HL-60 (cell line): ENCODE measurements around the gene BACE1-AS.
"Not testable (repeated sequence)": the region's sequence is repeated elsewhere in the genome, so short reads cannot be mapped to it uniquely, and the experiment has no call there.

ENCODE experiments used
- DNase-seq, 2 experiments: peaks; one replicate each; pipeline ENCODE4 v3.0.0-alpha.2; 2010 to 2020; ENCODE audit warnings: low read depth in 1 of 2, low spot score in 1 of 2
- H3K27ac ChIP-seq: fragments of 250-450 bp; sonication (Bioruptor Pico); replicated peaks from 2 replicates; pipeline ENCODE4 v1.5.1; 2020; ENCODE audit warnings: mild to moderate bottlenecking, moderate library complexity
- H3K27me3 ChIP-seq: fragments of 250-450 bp; sonication (Bioruptor Pico); 2 replicates; pipeline ENCODE4 v1.5.1; 2021; ENCODE audit warnings: mild to moderate bottlenecking, moderate library complexity; ENCODE audit not compliant: insufficient read depth, poor library complexity, severe bottlenecking
- H3K4me3 ChIP-seq: replicated peaks from 2 replicates; pipeline ENCODE4 v1.5.1; 2011; ENCODE audit warnings: mild to moderate bottlenecking, control low read depth, low read length; ENCODE audit not compliant: insufficient read depth
- GABPA ChIP-seq: IDR thresholded peaks from 2 replicates; pipeline ENCODE4 v1.6.1; 2012; ENCODE audit warnings: low read depth
- POLR2AphosphoS5 ChIP-seq: IDR thresholded peaks from 2 replicates; pipeline ENCODE4 v1.6.1; 2012; ENCODE audit warnings: low read depth
- SPI1 ChIP-seq: IDR thresholded peaks from 2 replicates; pipeline ENCODE4 v1.6.1; 2012; ENCODE audit warnings: low read depth, mild to moderate bottlenecking, borderline replicate concordance
- TF ChIP-seq, protein P1 (sequence below): IDR thresholded peaks from one replicate; pipeline ENCODE4 v1.5.1; 2011; ENCODE audit warnings: low read length, control low read depth, inconsistent platforms; ENCODE audit not compliant: insufficient read depth
- TF ChIP-seq, protein P2 (sequence below): IDR thresholded peaks from 2 replicates; pipeline ENCODE4 v1.6.1; 2012; ENCODE audit warnings: low read depth; ENCODE audit not compliant: insufficient replicate concordance

Gene BACE1-AS

GRCh38 chr11:117316197-117316961 is 25.2 kb downstream of the BACE1-AS start, which contains the start of gene BACE1:
Gene BACE1, minus strand, starts transcription at chr11:117316256. Its CDS starts 461 bp downstream, at chr11:117315795.
- Histone ChIP-seq H3K27ac (no peak within 1 kb of the TSS), H3K27me3 (peaks cover 10% of the 10 kb centered on the region), H3K4me3 (peak within 1 kb of the TSS; percentile 57)
- peak; percentile 41 to 50 for DNase-seq
- TF ChIP-seq, protein P1, sequence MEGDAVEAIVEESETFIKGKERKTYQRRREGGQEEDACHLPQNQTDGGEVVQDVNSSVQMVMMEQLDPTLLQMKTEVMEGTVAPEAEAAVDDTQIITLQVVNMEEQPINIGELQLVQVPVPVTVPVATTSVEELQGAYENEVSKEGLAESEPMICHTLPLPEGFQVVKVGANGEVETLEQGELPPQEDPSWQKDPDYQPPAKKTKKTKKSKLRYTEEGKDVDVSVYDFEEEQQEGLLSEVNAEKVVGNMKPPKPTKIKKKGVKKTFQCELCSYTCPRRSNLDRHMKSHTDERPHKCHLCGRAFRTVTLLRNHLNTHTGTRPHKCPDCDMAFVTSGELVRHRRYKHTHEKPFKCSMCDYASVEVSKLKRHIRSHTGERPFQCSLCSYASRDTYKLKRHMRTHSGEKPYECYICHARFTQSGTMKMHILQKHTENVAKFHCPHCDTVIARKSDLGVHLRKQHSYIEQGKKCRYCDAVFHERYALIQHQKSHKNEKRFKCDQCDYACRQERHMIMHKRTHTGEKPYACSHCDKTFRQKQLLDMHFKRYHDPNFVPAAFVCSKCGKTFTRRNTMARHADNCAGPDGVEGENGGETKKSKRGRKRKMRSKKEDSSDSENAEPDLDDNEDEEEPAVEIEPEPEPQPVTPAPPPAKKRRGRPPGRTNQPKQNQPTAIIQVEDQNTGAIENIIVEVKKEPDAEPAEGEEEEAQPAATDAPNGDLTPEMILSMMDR: no peak
- TF ChIP-seq POLR2AphosphoS5: no peak
- no peak for TF ChIP-seq GABPA

DNA sequence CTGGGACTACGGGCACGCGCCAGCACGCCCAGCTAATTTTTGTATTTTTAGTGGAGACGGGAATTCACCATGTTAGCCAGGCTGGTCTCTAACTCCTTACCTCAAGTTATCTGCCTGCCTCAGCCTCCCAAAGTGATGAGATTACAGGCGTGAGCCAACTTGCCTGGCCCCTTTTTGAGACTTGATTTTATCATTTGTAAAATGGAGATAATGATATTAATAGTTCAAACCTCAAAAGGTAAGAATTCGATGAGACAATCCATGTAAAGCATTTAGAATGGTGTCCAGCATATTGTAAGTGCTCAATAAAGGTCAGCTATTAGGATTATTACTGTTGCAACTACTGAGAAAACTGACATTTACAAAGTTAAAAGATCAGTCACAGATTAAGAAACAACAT is 27.6 kb downstream of the BACE1-AS start:
- TF ChIP-seq POLR2AphosphoS5 (no peak), SPI1 (no peak), GABPA (no peak)
- TF ChIP-seq, protein P2, sequence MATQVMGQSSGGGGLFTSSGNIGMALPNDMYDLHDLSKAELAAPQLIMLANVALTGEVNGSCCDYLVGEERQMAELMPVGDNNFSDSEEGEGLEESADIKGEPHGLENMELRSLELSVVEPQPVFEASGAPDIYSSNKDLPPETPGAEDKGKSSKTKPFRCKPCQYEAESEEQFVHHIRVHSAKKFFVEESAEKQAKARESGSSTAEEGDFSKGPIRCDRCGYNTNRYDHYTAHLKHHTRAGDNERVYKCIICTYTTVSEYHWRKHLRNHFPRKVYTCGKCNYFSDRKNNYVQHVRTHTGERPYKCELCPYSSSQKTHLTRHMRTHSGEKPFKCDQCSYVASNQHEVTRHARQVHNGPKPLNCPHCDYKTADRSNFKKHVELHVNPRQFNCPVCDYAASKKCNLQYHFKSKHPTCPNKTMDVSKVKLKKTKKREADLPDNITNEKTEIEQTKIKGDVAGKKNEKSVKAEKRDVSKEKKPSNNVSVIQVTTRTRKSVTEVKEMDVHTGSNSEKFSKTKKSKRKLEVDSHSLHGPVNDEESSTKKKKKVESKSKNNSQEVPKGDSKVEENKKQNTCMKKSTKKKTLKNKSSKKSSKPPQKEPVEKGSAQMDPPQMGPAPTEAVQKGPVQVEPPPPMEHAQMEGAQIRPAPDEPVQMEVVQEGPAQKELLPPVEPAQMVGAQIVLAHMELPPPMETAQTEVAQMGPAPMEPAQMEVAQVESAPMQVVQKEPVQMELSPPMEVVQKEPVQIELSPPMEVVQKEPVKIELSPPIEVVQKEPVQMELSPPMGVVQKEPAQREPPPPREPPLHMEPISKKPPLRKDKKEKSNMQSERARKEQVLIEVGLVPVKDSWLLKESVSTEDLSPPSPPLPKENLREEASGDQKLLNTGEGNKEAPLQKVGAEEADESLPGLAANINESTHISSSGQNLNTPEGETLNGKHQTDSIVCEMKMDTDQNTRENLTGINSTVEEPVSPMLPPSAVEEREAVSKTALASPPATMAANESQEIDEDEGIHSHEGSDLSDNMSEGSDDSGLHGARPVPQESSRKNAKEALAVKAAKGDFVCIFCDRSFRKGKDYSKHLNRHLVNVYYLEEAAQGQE: no peak
- no peak for DNase-seq
- Histone ChIP-seq H3K4me3 (no peak overlapping the region), H3K27me3 (peaks cover 10% of the 10 kb centered on the region), H3K27ac (no peak overlapping the region)

- no peak for DNase-seq
- H3K27ac ChIP-seq: no peak overlapping the region
- peaks cover 10% of the 10 kb centered on the region for H3K27me3 ChIP-seq
- no peak overlapping the region for H3K4me3 ChIP-seq
- TF ChIP-seq, protein P1: no peak
- no peak for TF ChIP-seq GABPA
- TF ChIP-seq, protein P2: no peak
- TF ChIP-seq POLR2AphosphoS5: no peak
- TF ChIP-seq SPI1: no peak
Measured at GRCh38 chr11:117319214-117319840, 28.2 kb downstream of the BACE1-AS start.

GRCh38 chr11:117327255-117327566 is 36.1 kb downstream of the BACE1-AS start:
- H3K27ac ChIP-seq: peak overlapping the region; percentile 90
- DNase-seq, H3K27me3 ChIP-seq: not testable (repeated sequence)
- peak overlapping the region; percentile 68 for H3K4me3 ChIP-seq
